ENCODE measurements around the gene CFI. TPM values are rescaled to one million over a fixed set of nuclear protein-coding genes. Genes with fewer than 3 reads are reported as not detected.

The CFI gene
- total RNA-seq, 2 donors from 2014 or later, result 4.9 to 28.0 TPM

- H3K9me3 ChIP-seq, result no peaks in the 10 kb centered on the region
- no peak overlapping the region for H3K27ac ChIP-seq
- DNase-seq (ENCODE audit: low spot score), result no peak
- H3K27me3 ChIP-seq (replicated peaks; ENCODE audit: insufficient read depth), result no peaks in the 10 kb centered on the region
- intact Hi-C loops (cut with DNase I), result no loop called here
- peaks cover 0 to 3% of the 10 kb centered on the region in 2 donors for H3K36me3 ChIP-seq
- 61% methylated on average over 2 of the region's 2 CpGs for WGBS
- H3K4me1 ChIP-seq (replicated peaks), result peaks cover 6% of the 10 kb centered on the region
- H3K4me3 ChIP-seq, result no peak overlapping the region
- TF ChIP-seq CTCF (IDR thresholded peaks at IDR 0.05) (no peak), POLR2AphosphoS5 (IDR thresholded peaks at IDR 0.05) (no peak), POLR2A (IDR thresholded peaks at IDR 0.05) (no peak)
Measured at GRCh38 chr4:109821185-109821584, 19.4 kb upstream of the CFI start.

DNA sequence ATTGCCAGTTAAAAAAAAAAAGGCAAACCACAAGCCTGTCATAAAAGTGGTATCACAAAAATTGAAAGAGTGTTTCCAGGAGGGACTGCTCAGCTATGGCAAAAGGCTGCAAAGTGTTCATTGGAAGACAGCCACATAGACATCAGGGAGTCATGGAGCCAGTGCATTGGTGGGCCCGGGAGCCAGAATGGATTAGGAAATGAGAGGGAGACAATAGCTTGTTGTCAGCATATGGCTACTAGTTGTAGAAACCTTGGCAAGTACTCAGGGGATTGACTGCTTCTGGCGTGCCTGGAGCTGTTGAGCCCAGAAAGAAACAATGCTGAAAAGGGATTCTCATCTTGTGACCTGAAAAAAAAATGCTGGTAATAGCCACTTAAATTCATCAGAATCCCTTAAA is 18.8 kb upstream of the CFI start:
- Histone ChIP-seq H3K36me3 (peaks cover 0 to 3% of the 10 kb centered on the region in 2 donors), H3K27ac (no peak overlapping the region)
- WGBS, result 32% methylated on average over 2 of the region's 2 CpGs

GRCh38 chr4:109818268-109818667 is 16.5 kb upstream of the CFI start:
- intact Hi-C loops (cut with DNase I), result loop anchor here (5.0 kb wide), 2 partner anchors 116 to 386 kb away; partner anchors contain the start of genes CASP6 and SEC24B
- no peak for TF ChIP-seq POLR2A (IDR thresholded peaks at IDR 0.05)
- no peak for TF ChIP-seq CTCF (IDR thresholded peaks at IDR 0.05)
- no peak for TF ChIP-seq POLR2AphosphoS5 (IDR thresholded peaks at IDR 0.05)
- Histone ChIP-seq H3K4me3 (no peak overlapping the region), H3K36me3 (peaks cover 0 to 3% of the 10 kb centered on the region in 2 donors), H3K9me3 (no peaks in the 10 kb centered on the region), H3K4me1 (replicated peaks) (peaks cover 7% of the 10 kb centered on the region), H3K27me3 (replicated peaks; ENCODE audit: insufficient read depth) (no peaks in the 10 kb centered on the region), H3K27ac (no peak overlapping the region)
- DNase-seq (ENCODE audit: low spot score), result no peak
- 98% methylated on average over 4 of the region's 4 CpGs for WGBS

More for the DNA sequence above, 18.8 kb upstream of the CFI start:
- Histone ChIP-seq H3K4me3 (no peak overlapping the region), H3K9me3 (no peaks in the 10 kb centered on the region), H3K27me3 (replicated peaks; ENCODE audit: insufficient read depth) (no peaks in the 10 kb centered on the region), H3K4me1 (replicated peaks) (peaks cover 7% of the 10 kb centered on the region)
- TF ChIP-seq CTCF (IDR thresholded peaks at IDR 0.05) (no peak), POLR2AphosphoS5 (IDR thresholded peaks at IDR 0.05) (no peak), POLR2A (IDR thresholded peaks at IDR 0.05) (no peak)
- intact Hi-C loops (cut with DNase I), result no loop called here
- peak; percentile 8 for DNase-seq (ENCODE audit: low spot score)

- 52% methylated on average over 1 of the region's 1 CpG for WGBS
- Histone ChIP-seq H3K4me1 (replicated peaks) (peaks cover 7% of the 10 kb centered on the region), H3K36me3 (peaks cover 0 to 3% of the 10 kb centered on the region in 2 donors), H3K27ac (no peak overlapping the region), H3K9me3 (no peaks in the 10 kb centered on the region), H3K4me3 (no peak overlapping the region), H3K27me3 (replicated peaks; ENCODE audit: insufficient read depth) (no peaks in the 10 kb centered on the region)
- DNase-seq (ENCODE audit: low spot score), result no peak
- TF ChIP-seq POLR2AphosphoS5 (IDR thresholded peaks at IDR 0.05) (no peak), CTCF (IDR thresholded peaks at IDR 0.05) (no peak), POLR2A (IDR thresholded peaks at IDR 0.05) (no peak)
- intact Hi-C loops (cut with DNase I), result loop anchor here (5.0 kb wide), 2 partner anchors 115 to 385 kb away; partner anchors contain the start of genes CASP6 and SEC24B
Measured at GRCh38 chr4:109816894-109817293, 15.1 kb upstream of the CFI start.

DNA sequence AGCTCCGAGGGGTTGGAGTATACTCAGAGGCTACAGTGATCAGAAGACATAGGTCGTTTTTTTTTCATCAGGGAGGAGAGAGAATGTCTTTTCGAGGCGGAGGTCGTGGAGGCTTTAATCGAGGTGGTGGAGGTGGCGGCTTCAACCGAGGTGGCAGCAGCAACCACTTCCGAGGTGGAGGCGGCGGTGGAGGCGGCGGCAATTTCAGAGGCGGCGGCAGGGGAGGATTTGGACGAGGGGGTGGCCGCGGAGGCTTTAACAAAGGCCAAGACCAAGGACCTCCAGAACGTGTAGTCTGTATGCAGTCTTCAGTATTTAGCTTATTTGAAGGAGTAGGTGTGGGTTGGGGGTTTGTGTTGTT is 14.3 kb upstream of the CFI start:
- WGBS, result 2% methylated on average over 19 of the region's 19 CpGs
- TF ChIP-seq POLR2AphosphoS5 (IDR thresholded peaks at IDR 0.05), result no peak
- no peak for TF ChIP-seq CTCF (IDR thresholded peaks at IDR 0.05)
- no peak for TF ChIP-seq POLR2A (IDR thresholded peaks at IDR 0.05)
- Histone ChIP-seq H3K4me1 (replicated peaks) (peaks cover 7% of the 10 kb centered on the region), H3K4me3 (peak overlapping the region; percentile 65 to 70), H3K9me3 (no peaks in the 10 kb centered on the region), H3K36me3 (peaks cover 0 to 3% of the 10 kb centered on the region in 2 donors), H3K27ac (peak overlapping the region; percentile 86 to 90), H3K27me3 (replicated peaks; ENCODE audit: insufficient read depth) (no peaks in the 10 kb centered on the region)
- DNase-seq (ENCODE audit: low spot score), result no peak
- intact Hi-C loops (cut with DNase I), result loop anchor here (5.0 kb wide), 2 partner anchors 114 to 384 kb away; partner anchors contain the start of genes CASP6 and SEC24B
